ENCODE data around the gene WDFY3.

DNA sequence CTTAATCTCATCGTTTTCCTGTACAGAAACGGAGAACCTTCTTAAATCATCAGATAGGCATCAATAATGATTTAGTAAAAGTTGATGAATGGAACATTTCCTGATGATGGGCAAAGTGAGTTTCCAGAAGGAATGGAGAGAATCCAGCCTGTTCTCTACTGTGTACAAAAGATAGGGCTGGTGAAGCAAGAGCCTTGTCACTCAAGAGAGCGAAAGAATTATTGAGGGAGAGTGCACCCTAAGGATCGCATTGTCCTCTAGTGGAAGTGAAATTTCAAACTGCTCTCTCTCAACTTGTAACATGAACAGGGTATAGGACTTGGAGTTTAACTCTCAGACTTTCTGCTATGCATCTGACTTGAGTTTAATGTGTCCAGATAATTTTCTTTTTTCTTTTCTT is 314.0 kb downstream of the WDFY3 start:
- TF ChIP-seq, protein P1, sequence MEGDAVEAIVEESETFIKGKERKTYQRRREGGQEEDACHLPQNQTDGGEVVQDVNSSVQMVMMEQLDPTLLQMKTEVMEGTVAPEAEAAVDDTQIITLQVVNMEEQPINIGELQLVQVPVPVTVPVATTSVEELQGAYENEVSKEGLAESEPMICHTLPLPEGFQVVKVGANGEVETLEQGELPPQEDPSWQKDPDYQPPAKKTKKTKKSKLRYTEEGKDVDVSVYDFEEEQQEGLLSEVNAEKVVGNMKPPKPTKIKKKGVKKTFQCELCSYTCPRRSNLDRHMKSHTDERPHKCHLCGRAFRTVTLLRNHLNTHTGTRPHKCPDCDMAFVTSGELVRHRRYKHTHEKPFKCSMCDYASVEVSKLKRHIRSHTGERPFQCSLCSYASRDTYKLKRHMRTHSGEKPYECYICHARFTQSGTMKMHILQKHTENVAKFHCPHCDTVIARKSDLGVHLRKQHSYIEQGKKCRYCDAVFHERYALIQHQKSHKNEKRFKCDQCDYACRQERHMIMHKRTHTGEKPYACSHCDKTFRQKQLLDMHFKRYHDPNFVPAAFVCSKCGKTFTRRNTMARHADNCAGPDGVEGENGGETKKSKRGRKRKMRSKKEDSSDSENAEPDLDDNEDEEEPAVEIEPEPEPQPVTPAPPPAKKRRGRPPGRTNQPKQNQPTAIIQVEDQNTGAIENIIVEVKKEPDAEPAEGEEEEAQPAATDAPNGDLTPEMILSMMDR (IDR thresholded peaks at IDR 0.05), result no peak
- TF ChIP-seq POLR2A (IDR thresholded peaks at IDR 0.05), result no peak
